Progenitor cell of endocrine pancreas (in vitro differentiated cells): Measurements from ENCODE around the gene MYO1E. TPM values are rescaled to one million over a fixed set of nuclear protein-coding genes. Genes with fewer than 3 reads are reported as not detected.
A peak's percentile ranks its signal among the peaks of the same experiment; 100 is the strongest.

Experiments
- DNase-seq: peaks from one replicate; pipeline ENCODE4 v3.0.0; 2021; ENCODE audit warnings: low spot score; ENCODE audit not compliant: unreplicated experiment
- H3K27ac Mint-ChIP-seq: 2 replicates; pipeline ENCODE4 v1.8.0; 2021; ENCODE audit warnings: mild to moderate bottlenecking, moderate library complexity, mixed read lengths
- H3K27me3 Mint-ChIP-seq: 2 replicates; pipeline ENCODE4 v1.8.0; 2021; ENCODE audit warnings: mixed read lengths
- H3K36me3 Mint-ChIP-seq: 2 replicates; pipeline ENCODE4 v1.8.0; 2022; ENCODE audit warnings: mixed read lengths; ENCODE audit not compliant: insufficient read depth
- H3K4me1 Mint-ChIP-seq: 2 replicates; pipeline ENCODE4 v1.8.0; 2021; ENCODE audit warnings: low read depth, mixed read lengths
- H3K4me3 Mint-ChIP-seq: 2 replicates; pipeline ENCODE4 v1.8.0; 2021; ENCODE audit warnings: low read depth, mild to moderate bottlenecking, moderate library complexity, mixed read lengths
- H3K9me3 Mint-ChIP-seq: 2 replicates; pipeline ENCODE4 v1.8.0; 2021; ENCODE audit warnings: low read depth, mixed read lengths
- CTCF ChIP-seq: fragments of 200-600 bp; sonication (generic); IDR thresholded peaks from one replicate; pipeline ENCODE4 v1.5.0; 2021; ENCODE audit warnings: antibody characterized with exemption, mild to moderate bottlenecking; ENCODE audit not compliant: unreplicated experiment
- total RNA-seq: library from RNA; stranded (reverse); gene quantifications from 2 replicates; pipeline ENCODE4 v1.2.1, GENCODE V29; 2021

Gene MYO1E
- total RNA-seq, 1 donor from 2014 or later: 40.4 TPM

- Mint-ChIP-seq H3K27ac (no peak overlapping the region), H3K36me3 (no peaks in the 10 kb centered on the region), H3K4me3 (no peak overlapping the region), H3K27me3 (no peaks in the 10 kb centered on the region), H3K9me3 (no peaks in the 10 kb centered on the region), H3K4me1 (peaks cover 3% of the 10 kb centered on the region)
- no peak for TF ChIP-seq CTCF
- no peak for DNase-seq
Observed at GRCh38 chr15:59385171-59385570, 12.5 kb upstream of the MYO1E start.

GRCh38 chr15:59384507-59384906, 11.8 kb upstream of the MYO1E start:
- Mint-ChIP-seq H3K27ac (no peak overlapping the region), H3K27me3 (no peaks in the 10 kb centered on the region)
- DNase-seq: no peak

GRCh38 chr15:59380902-59381610, 8.4 kb upstream of the MYO1E start:
- no peak for DNase-seq
- no peak for TF ChIP-seq CTCF
- no peak overlapping the region for H3K4me3 Mint-ChIP-seq
- H3K36me3 Mint-ChIP-seq: no peaks in the 10 kb centered on the region
- peak overlapping the region; percentile 66 for H3K27ac Mint-ChIP-seq
- H3K27me3 Mint-ChIP-seq: no peaks in the 10 kb centered on the region
- peaks cover 4% of the 10 kb centered on the region for H3K4me1 Mint-ChIP-seq
- H3K9me3 Mint-ChIP-seq: no peaks in the 10 kb centered on the region

More at GRCh38 chr15:59384507-59384906, 11.8 kb upstream of the MYO1E start:
- no peak for TF ChIP-seq CTCF
- Mint-ChIP-seq H3K4me1 (peaks cover 4% of the 10 kb centered on the region), H3K9me3 (no peaks in the 10 kb centered on the region), H3K4me3 (no peak overlapping the region), H3K36me3 (no peaks in the 10 kb centered on the region)

- Mint-ChIP-seq H3K36me3 (no peaks in the 10 kb centered on the region), H3K4me1 (peaks cover 4% of the 10 kb centered on the region), H3K4me3 (no peak overlapping the region), H3K9me3 (no peaks in the 10 kb centered on the region), H3K27ac (no peak overlapping the region), H3K27me3 (peaks cover under 1% of the 10 kb centered on the region)
- no peak for TF ChIP-seq CTCF
- no peak for DNase-seq
Observed at GRCh38 chr15:59379531-59379930, 6.9 kb upstream of the MYO1E start.

- no peak for TF ChIP-seq CTCF
- no peaks in the 10 kb centered on the region for H3K9me3 Mint-ChIP-seq
- no peak for DNase-seq
- H3K4me1 Mint-ChIP-seq: peaks cover 4% of the 10 kb centered on the region
- H3K4me3 Mint-ChIP-seq: no peak overlapping the region
- no peaks in the 10 kb centered on the region for H3K36me3 Mint-ChIP-seq
- peaks cover 6% of the 10 kb centered on the region for H3K27me3 Mint-ChIP-seq
- no peak overlapping the region for H3K27ac Mint-ChIP-seq
Observed at GRCh38 chr15:59378855-59379254, 6.2 kb upstream of the MYO1E start.
